GM23338 (cell line): ENCODE results near the gene JMJD1C. TPM values are rescaled to one million over a fixed set of nuclear protein-coding genes. Genes with fewer than 3 reads are reported as not detected.

Experiments used
- ATAC-seq: fragments of 200-7000 bp; cut with Tn5 transposase; 3 replicates; pipeline ENCODE4 v1.9.1; 2020
- DNase-seq: peaks from one replicate; pipeline ENCODE4 v3.0.0-alpha.2; 2015; ENCODE audit warnings: low spot score
- H2AFZ ChIP-seq: fragments of 200-600 bp; sonication (generic); 2 replicates; pipeline ENCODE4 v1.8.0; 2016; ENCODE audit warnings: antibody characterized with exemption, mild to moderate bottlenecking, moderate library complexity
- H3F3A ChIP-seq: fragments of 200-600 bp; sonication (generic); replicated peaks from 2 replicates; pipeline ENCODE4 v1.8.0; 2017; ENCODE audit warnings: antibody characterized with exemption, mixed run types, low read depth
- H3K27ac ChIP-seq: fragments of 200-600 bp; sonication (generic); 2 replicates; pipeline ENCODE4 v1.6.1; 2016; ENCODE audit warnings: low read depth
- H3K27me3 ChIP-seq: fragments of 200-600 bp; sonication (generic); 2 replicates; pipeline ENCODE4 v1.8.0; 2016; ENCODE audit warnings: mild to moderate bottlenecking, mixed run types, moderate library complexity; ENCODE audit not compliant: insufficient read depth
- H3K36me3 ChIP-seq: fragments of 200-600 bp; sonication (generic); 2 replicates; pipeline ENCODE4 v1.8.0; 2016; ENCODE audit warnings: mild to moderate bottlenecking; ENCODE audit not compliant: insufficient read depth
- H3K4me1 ChIP-seq: fragments of 200-600 bp; sonication (generic); 2 replicates; pipeline ENCODE4 v1.8.0; 2016; ENCODE audit warnings: mild to moderate bottlenecking, moderate library complexity; ENCODE audit not compliant: insufficient read depth
- H3K4me2 ChIP-seq: fragments of 200-600 bp; sonication (generic); 2 replicates; pipeline ENCODE4 v1.7.1; 2017; ENCODE audit warnings: mixed run types
- H3K4me3 ChIP-seq: fragments of 200-600 bp; sonication (generic); 2 replicates; pipeline ENCODE4 v1.6.1; 2016; ENCODE audit warnings: mixed run types
- H3K79me2 ChIP-seq: fragments of 200-600 bp; sonication (generic); replicated peaks from 2 replicates; pipeline ENCODE4 v1.8.0; 2017; ENCODE audit warnings: mild to moderate bottlenecking; ENCODE audit not compliant: insufficient read depth
- H3K9me2 ChIP-seq: fragments of 200-600 bp; sonication (generic); 2 replicates; pipeline ENCODE4 v1.8.0; 2017; ENCODE audit not compliant: insufficient read depth
- H4K20me1 ChIP-seq: fragments of 200-600 bp; sonication (generic); replicated peaks from 2 replicates; pipeline ENCODE4 v1.8.0; 2017; ENCODE audit warnings: mild to moderate bottlenecking; ENCODE audit not compliant: insufficient read depth
- H3K27ac Mint-ChIP-seq: 2 replicates; pipeline ENCODE4 v1.8.0; 2020; ENCODE audit warnings: inconsistent platforms, mild to moderate bottlenecking, moderate library complexity, mixed read lengths
- H3K27me3 Mint-ChIP-seq: 3 replicates; pipeline ENCODE4 v1.8.0; 2022; ENCODE audit warnings: low read depth, mild to moderate bottlenecking, moderate library complexity, mixed read lengths, inconsistent platforms; ENCODE audit not compliant: insufficient read depth, poor library complexity
- H3K36me3 Mint-ChIP-seq: 3 replicates; pipeline ENCODE4 v1.8.0; 2021; ENCODE audit warnings: low read depth, mild to moderate bottlenecking, inconsistent platforms, moderate library complexity, mixed read lengths
- H3K4me1 Mint-ChIP-seq: 3 replicates; pipeline ENCODE4 v1.8.0; 2020; ENCODE audit warnings: mild to moderate bottlenecking, inconsistent platforms, mixed read lengths
- H3K4me3 Mint-ChIP-seq: 3 replicates; pipeline ENCODE4 v1.8.0; 2021; ENCODE audit warnings: moderate library complexity, mild to moderate bottlenecking, inconsistent platforms, mixed read lengths
- H3K9me3 Mint-ChIP-seq: 3 replicates; pipeline ENCODE4 v1.8.0; 2020; ENCODE audit warnings: moderate library complexity, mild to moderate bottlenecking, inconsistent platforms, mixed read lengths
- CREB1 ChIP-seq: fragments of 250-450 bp; sonication (Bioruptor Pico); IDR thresholded peaks from 2 replicates; pipeline ENCODE4 v1.5.0; 2020; ENCODE audit warnings: low read depth, mild to moderate bottlenecking, moderate library complexity
- EZH2 ChIP-seq: fragments of 200-600 bp; sonication (generic); IDR thresholded peaks from one replicate; pipeline ENCODE4 v1.8.0; 2017; ENCODE audit warnings: antibody characterized with exemption, mild to moderate bottlenecking, low read depth; ENCODE audit not compliant: unreplicated experiment
- EZH2phosphoT487 ChIP-seq: fragments of 200-600 bp; sonication (generic); IDR thresholded peaks from one replicate; pipeline ENCODE4 v1.8.1; 2018; ENCODE audit warnings: antibody characterized with exemption; ENCODE audit not compliant: unreplicated experiment
- JUNB ChIP-seq: IDR thresholded peaks from one replicate; pipeline ENCODE4 v1.6.1; 2016; ENCODE audit warnings: antibody characterized with exemption; ENCODE audit not compliant: unreplicated experiment
- NANOG ChIP-seq: IDR thresholded peaks from 2 replicates; pipeline ENCODE4 v1.6.1; 2016; ENCODE audit warnings: antibody characterized with exemption, borderline replicate concordance
- POLR2AphosphoS5 ChIP-seq: IDR thresholded peaks from 2 replicates; pipeline ENCODE4 v1.6.1; 2016; ENCODE audit warnings: antibody characterized with exemption, low read depth
- STAT1 ChIP-seq: IDR thresholded peaks from one replicate; pipeline ENCODE4 v1.6.1; 2016; ENCODE audit warnings: antibody characterized with exemption; ENCODE audit not compliant: unreplicated experiment
- ZNF114 ChIP-seq: fragments of 250-450 bp; sonication (Bioruptor Pico); IDR thresholded peaks from 2 replicates; pipeline ENCODE4 v1.5.0; 2020; ENCODE audit warnings: mild to moderate bottlenecking, moderate library complexity
- ZNF331 ChIP-seq: fragments of 250-450 bp; sonication (Bioruptor Pico); IDR thresholded peaks from 2 replicates; pipeline ENCODE4 v1.5.0; 2020; ENCODE audit warnings: low read depth, mild to moderate bottlenecking, moderate library complexity
- polyA plus RNA-seq: library from polyadenylated mRNA; unstranded; fragments of >200 nt; fragmentation: Nextera tagmentation; extraction: Ambion mirVana; gene quantifications from 2 replicates; pipeline ENCODE4 v1.2.1, GENCODE V29; 2016
- total RNA-seq: library from RNA; depleted of rRNA; stranded (reverse); fragments of >200 nt; shearing (Covaris generic); gene quantifications from 2 replicates; pipeline ENCODE4 v1.2.3, GENCODE V29; 2014
- TF ChIP-seq, protein P1 (sequence below): fragments of 250-450 bp; sonication (Bioruptor Pico); IDR thresholded peaks from 2 replicates; pipeline ENCODE4 v1.5.0; 2020; ENCODE audit warnings: mild to moderate bottlenecking, moderate library complexity
- TF ChIP-seq, protein P2 (sequence below), 2 experiments: fragments of 200-600 bp in 1 of 2; sonication (generic) in 1 of 2; conservative IDR thresholded peaks; 2 replicates each; pipeline versions ENCODE4 v1.5.1 to v1.6.1; 2016 to 2017; ENCODE audit warnings: antibody characterized with exemption in 2 of 2, low read depth in 2 of 2, mild to moderate bottlenecking in 2 of 2, moderate library complexity in 1 of 2
- TF ChIP-seq, protein P3 (sequence below): IDR thresholded peaks from 2 replicates; pipeline ENCODE4 v1.6.1; 2016; ENCODE audit warnings: antibody characterized with exemption
- TF ChIP-seq, protein P4 (sequence below): IDR thresholded peaks from one replicate; pipeline ENCODE4 v1.6.1; 2018; ENCODE audit warnings: antibody characterized with exemption; ENCODE audit not compliant: unreplicated experiment

JMJD1C gene
- total and polyA plus RNA-seq, 2 experiments from 2014 or later = 333 to 435 TPM

DNA sequence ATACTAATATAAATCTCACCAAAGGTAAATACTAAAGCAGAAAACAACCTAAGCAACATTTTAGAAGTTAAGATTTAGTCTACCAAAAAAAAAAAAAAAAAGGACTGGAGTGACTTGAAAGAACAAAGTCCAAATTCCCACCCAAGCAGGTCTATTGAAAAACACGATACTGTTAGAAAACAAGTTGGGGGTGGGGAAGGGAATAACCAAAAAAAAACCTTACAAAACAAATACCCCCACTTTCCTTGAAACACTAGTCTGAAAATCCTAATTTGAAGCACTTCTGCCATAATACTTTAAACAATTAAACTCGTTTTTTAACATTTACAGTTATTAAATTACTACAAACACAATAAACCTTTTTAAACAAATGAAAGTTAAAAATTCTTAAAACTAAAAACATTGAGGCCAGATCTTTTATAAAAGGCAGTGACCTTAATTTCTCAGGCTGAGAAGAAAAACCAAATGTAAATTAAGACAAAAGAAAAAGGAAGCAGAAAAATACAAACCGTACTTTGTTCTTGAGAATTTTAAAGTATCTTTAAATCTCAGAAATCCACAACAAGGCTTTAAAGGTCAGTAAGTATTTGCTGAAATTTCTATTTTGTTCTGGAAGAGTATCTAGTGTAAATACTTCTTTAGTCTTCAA is 197.5 kb downstream of the JMJD1C start:
- H3K27me3 Mint-ChIP-seq = no peaks in the 10 kb centered on the region
- no peaks in the 10 kb centered on the region for H3K4me1 Mint-ChIP-seq
- Histone ChIP-seq H3K4me3 (peak overlapping the region; percentile 67), H3K4me2 (peak overlapping the region; percentile 72), H3K9me2 (no peaks in the 10 kb centered on the region), H2AFZ (no peak overlapping the region), H3K27ac (peak overlapping the region; percentile 97), H3K4me1 (peaks cover 17% of the 10 kb centered on the region; the same call in 1 of the 2 replicates), H3K27me3 (no peaks in the 10 kb centered on the region), H3K36me3 (no peaks in the 10 kb centered on the region), H3K79me2 (peaks cover 99% of the 10 kb centered on the region), H3F3A (no peaks in the 10 kb centered on the region; the same call in 1 of the 2 replicates), H4K20me1 (peaks cover 4% of the 10 kb centered on the region; the same call in 1 of the 2 replicates)
- H3K9me3 Mint-ChIP-seq = no peaks in the 10 kb centered on the region
- H3K27ac Mint-ChIP-seq = peak overlapping the region; percentile 99
- peaks cover 14% of the 10 kb centered on the region; the same call in 2 of the 3 replicates for H3K36me3 Mint-ChIP-seq
- H3K4me3 Mint-ChIP-seq = peak overlapping the region; percentile 98
- no peak for ATAC-seq
- peak; percentile 41 for DNase-seq
- TF ChIP-seq, protein P1, sequence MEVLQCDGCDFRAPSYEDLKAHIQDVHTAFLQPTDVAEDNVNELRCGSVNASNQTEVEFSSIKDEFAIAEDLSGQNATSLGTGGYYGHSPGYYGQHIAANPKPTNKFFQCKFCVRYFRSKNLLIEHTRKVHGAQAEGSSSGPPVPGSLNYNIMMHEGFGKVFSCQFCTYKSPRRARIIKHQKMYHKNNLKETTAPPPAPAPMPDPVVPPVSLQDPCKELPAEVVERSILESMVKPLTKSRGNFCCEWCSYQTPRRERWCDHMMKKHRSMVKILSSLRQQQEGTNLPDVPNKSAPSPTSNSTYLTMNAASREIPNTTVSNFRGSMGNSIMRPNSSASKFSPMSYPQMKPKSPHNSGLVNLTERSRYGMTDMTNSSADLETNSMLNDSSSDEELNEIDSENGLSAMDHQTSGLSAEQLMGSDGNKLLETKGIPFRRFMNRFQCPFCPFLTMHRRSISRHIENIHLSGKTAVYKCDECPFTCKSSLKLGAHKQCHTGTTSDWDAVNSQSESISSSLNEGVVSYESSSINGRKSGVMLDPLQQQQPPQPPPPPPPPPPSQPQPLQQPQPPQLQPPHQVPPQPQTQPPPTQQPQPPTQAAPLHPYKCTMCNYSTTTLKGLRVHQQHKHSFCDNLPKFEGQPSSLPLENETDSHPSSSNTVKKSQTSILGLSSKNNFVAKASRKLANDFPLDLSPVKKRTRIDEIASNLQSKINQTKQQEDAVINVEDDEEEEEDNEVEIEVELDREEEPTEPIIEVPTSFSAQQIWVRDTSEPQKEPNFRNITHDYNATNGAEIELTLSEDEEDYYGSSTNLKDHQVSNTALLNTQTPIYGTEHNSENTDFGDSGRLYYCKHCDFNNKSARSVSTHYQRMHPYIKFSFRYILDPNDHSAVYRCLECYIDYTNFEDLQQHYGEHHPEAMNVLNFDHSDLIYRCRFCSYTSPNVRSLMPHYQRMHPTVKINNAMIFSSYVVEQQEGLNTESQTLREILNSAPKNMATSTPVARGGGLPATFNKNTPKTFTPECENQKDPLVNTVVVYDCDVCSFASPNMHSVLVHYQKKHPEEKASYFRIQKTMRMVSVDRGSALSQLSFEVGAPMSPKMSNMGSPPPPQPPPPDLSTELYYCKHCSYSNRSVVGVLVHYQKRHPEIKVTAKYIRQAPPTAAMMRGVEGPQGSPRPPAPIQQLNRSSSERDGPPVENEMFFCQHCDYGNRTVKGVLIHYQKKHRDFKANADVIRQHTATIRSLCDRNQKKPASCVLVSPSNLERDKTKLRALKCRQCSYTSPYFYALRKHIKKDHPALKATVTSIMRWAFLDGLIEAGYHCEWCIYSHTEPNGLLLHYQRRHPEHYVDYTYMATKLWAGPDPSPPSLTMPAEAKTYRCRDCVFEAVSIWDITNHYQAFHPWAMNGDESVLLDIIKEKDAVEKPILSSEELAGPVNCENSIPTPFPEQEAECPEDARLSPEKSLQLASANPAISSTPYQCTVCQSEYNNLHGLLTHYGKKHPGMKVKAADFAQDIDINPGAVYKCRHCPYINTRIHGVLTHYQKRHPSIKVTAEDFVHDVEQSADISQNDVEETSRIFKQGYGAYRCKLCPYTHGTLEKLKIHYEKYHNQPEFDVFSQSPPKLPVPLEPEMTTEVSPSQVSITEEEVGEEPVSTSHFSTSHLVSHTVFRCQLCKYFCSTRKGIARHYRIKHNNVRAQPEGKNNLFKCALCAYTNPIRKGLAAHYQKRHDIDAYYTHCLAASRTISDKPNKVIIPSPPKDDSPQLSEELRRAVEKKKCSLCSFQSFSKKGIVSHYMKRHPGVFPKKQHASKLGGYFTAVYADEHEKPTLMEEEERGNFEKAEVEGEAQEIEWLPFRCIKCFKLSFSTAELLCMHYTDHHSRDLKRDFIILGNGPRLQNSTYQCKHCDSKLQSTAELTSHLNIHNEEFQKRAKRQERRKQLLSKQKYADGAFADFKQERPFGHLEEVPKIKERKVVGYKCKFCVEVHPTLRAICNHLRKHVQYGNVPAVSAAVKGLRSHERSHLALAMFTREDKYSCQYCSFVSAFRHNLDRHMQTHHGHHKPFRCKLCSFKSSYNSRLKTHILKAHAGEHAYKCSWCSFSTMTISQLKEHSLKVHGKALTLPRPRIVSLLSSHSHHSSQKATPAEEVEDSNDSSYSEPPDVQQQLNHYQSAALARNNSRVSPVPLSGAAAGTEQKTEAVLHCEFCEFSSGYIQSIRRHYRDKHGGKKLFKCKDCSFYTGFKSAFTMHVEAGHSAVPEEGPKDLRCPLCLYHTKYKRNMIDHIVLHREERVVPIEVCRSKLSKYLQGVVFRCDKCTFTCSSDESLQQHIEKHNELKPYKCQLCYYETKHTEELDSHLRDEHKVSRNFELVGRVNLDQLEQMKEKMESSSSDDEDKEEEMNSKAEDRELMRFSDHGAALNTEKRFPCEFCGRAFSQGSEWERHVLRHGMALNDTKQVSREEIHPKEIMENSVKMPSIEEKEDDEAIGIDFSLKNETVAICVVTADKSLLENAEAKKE (CRISPR knock-in tag) = no peak
- TF ChIP-seq NANOG (no peak), STAT1 (no peak), EZH2 (no peak), EZH2phosphoT487 (no peak), ZNF114 (CRISPR knock-in tag) (no peak), JUNB (no peak), ZNF331 (CRISPR knock-in tag) (no peak), POLR2AphosphoS5 (no peak), CREB1 (CRISPR knock-in tag) (no peak)
- TF ChIP-seq, protein P2, sequence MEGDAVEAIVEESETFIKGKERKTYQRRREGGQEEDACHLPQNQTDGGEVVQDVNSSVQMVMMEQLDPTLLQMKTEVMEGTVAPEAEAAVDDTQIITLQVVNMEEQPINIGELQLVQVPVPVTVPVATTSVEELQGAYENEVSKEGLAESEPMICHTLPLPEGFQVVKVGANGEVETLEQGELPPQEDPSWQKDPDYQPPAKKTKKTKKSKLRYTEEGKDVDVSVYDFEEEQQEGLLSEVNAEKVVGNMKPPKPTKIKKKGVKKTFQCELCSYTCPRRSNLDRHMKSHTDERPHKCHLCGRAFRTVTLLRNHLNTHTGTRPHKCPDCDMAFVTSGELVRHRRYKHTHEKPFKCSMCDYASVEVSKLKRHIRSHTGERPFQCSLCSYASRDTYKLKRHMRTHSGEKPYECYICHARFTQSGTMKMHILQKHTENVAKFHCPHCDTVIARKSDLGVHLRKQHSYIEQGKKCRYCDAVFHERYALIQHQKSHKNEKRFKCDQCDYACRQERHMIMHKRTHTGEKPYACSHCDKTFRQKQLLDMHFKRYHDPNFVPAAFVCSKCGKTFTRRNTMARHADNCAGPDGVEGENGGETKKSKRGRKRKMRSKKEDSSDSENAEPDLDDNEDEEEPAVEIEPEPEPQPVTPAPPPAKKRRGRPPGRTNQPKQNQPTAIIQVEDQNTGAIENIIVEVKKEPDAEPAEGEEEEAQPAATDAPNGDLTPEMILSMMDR (conservative IDR thresholded peaks at IDR 0.05; ENCODE audit: low read depth in 2 of 2) = no peak
- TF ChIP-seq, protein P3, sequence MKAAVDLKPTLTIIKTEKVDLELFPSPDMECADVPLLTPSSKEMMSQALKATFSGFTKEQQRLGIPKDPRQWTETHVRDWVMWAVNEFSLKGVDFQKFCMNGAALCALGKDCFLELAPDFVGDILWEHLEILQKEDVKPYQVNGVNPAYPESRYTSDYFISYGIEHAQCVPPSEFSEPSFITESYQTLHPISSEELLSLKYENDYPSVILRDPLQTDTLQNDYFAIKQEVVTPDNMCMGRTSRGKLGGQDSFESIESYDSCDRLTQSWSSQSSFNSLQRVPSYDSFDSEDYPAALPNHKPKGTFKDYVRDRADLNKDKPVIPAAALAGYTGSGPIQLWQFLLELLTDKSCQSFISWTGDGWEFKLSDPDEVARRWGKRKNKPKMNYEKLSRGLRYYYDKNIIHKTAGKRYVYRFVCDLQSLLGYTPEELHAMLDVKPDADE = no peak
- TF ChIP-seq, protein P4, sequence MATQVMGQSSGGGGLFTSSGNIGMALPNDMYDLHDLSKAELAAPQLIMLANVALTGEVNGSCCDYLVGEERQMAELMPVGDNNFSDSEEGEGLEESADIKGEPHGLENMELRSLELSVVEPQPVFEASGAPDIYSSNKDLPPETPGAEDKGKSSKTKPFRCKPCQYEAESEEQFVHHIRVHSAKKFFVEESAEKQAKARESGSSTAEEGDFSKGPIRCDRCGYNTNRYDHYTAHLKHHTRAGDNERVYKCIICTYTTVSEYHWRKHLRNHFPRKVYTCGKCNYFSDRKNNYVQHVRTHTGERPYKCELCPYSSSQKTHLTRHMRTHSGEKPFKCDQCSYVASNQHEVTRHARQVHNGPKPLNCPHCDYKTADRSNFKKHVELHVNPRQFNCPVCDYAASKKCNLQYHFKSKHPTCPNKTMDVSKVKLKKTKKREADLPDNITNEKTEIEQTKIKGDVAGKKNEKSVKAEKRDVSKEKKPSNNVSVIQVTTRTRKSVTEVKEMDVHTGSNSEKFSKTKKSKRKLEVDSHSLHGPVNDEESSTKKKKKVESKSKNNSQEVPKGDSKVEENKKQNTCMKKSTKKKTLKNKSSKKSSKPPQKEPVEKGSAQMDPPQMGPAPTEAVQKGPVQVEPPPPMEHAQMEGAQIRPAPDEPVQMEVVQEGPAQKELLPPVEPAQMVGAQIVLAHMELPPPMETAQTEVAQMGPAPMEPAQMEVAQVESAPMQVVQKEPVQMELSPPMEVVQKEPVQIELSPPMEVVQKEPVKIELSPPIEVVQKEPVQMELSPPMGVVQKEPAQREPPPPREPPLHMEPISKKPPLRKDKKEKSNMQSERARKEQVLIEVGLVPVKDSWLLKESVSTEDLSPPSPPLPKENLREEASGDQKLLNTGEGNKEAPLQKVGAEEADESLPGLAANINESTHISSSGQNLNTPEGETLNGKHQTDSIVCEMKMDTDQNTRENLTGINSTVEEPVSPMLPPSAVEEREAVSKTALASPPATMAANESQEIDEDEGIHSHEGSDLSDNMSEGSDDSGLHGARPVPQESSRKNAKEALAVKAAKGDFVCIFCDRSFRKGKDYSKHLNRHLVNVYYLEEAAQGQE = no peak
